Measurements from ENCODE around the gene YAP1.

DNA sequence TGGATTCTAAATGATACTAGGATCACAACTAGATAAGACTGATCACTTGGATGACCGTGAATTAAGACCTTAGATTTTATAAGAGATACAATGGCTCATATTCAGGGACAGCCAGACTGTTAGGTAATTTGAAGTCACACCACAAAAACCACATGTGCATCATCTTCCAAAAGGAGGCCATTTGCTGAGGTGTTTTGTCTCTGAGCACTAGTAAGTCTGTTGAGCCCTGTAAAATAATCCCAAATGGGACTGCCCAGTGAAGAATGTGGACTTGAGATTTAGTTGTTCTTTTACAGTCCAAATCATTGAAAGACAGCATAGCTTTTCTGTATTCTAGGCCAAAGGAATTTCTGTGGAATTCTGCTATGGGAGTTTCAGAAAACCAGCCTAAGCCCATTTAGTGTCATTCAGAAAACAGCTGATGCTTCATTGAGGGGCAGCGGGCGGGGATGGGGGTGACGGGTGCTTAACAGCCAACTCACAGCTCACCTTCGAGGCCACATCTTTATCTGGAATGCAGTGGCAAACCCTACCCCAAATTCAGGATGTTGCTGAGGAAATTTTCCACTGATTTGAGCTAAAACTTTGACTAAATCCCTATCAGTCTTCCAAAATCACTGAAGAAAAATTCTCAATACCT, 127.0 kb downstream of the YAP1 start:
- TF ChIP-seq KLF16 (tag by site-specific recombination; IDR thresholded peaks at IDR 0.05) = no peak
- TF ChIP-seq, protein P1, sequence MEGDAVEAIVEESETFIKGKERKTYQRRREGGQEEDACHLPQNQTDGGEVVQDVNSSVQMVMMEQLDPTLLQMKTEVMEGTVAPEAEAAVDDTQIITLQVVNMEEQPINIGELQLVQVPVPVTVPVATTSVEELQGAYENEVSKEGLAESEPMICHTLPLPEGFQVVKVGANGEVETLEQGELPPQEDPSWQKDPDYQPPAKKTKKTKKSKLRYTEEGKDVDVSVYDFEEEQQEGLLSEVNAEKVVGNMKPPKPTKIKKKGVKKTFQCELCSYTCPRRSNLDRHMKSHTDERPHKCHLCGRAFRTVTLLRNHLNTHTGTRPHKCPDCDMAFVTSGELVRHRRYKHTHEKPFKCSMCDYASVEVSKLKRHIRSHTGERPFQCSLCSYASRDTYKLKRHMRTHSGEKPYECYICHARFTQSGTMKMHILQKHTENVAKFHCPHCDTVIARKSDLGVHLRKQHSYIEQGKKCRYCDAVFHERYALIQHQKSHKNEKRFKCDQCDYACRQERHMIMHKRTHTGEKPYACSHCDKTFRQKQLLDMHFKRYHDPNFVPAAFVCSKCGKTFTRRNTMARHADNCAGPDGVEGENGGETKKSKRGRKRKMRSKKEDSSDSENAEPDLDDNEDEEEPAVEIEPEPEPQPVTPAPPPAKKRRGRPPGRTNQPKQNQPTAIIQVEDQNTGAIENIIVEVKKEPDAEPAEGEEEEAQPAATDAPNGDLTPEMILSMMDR (tag by site-specific recombination; IDR thresholded peaks at IDR 0.05) = no peak
- TF ChIP-seq, protein P2, sequence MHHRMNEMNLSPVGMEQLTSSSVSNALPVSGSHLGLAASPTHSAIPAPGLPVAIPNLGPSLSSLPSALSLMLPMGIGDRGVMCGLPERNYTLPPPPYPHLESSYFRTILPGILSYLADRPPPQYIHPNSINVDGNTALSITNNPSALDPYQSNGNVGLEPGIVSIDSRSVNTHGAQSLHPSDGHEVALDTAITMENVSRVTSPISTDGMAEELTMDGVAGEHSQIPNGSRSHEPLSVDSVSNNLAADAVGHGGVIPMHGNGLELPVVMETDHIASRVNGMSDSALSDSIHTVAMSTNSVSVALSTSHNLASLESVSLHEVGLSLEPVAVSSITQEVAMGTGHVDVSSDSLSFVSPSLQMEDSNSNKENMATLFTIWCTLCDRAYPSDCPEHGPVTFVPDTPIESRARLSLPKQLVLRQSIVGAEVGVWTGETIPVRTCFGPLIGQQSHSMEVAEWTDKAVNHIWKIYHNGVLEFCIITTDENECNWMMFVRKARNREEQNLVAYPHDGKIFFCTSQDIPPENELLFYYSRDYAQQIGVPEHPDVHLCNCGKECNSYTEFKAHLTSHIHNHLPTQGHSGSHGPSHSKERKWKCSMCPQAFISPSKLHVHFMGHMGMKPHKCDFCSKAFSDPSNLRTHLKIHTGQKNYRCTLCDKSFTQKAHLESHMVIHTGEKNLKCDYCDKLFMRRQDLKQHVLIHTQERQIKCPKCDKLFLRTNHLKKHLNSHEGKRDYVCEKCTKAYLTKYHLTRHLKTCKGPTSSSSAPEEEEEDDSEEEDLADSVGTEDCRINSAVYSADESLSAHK (tag by site-specific recombination; IDR thresholded peaks at IDR 0.05) = no peak
- TF ChIP-seq ZNF121 (tag by site-specific recombination; IDR thresholded peaks at IDR 0.05) = no peak
- no peak for TF ChIP-seq ZNF274 (IDR thresholded peaks at IDR 0.05; ENCODE audit: low read length)
- TF ChIP-seq ZNF274 (tag by site-specific recombination; IDR thresholded peaks at IDR 0.05; ENCODE audit: borderline replicate concordance) = no peak
- no peak for TF ChIP-seq ZNF660 (tag by site-specific recombination; IDR thresholded peaks at IDR 0.05)
- no peak for TF ChIP-seq ZBTB21 (tag by site-specific recombination; IDR thresholded peaks at IDR 0.05)
- TF ChIP-seq, protein P3, sequence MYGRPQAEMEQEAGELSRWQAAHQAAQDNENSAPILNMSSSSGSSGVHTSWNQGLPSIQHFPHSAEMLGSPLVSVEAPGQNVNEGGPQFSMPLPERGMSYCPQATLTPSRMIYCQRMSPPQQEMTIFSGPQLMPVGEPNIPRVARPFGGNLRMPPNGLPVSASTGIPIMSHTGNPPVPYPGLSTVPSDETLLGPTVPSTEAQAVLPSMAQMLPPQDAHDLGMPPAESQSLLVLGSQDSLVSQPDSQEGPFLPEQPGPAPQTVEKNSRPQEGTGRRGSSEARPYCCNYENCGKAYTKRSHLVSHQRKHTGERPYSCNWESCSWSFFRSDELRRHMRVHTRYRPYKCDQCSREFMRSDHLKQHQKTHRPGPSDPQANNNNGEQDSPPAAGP (tag by site-specific recombination; IDR thresholded peaks at IDR 0.05) = no peak
- no peak for TF ChIP-seq ZNF558 (tag by site-specific recombination; IDR thresholded peaks at IDR 0.05)
- TF ChIP-seq ZNF501 (tag by site-specific recombination; IDR thresholded peaks at IDR 0.05) = no peak
- no peak for TF ChIP-seq ZNF521 (tag by site-specific recombination; IDR thresholded peaks at IDR 0.05)

Data from HEK293 (cell line).